Measurements from ENCODE around the gene FBXO40. TPM values are rescaled to one million over a fixed set of nuclear protein-coding genes. Genes with fewer than 3 reads are reported as not detected.
A peak's percentile ranks its signal among the peaks of the same experiment; 100 is the strongest.

The FBXO40 gene
- total and polyA plus RNA-seq, 10 of the 15 experiments (the other 5 are each of a cell fraction or from before 2014, with no cell fraction given): 0.03 to 0.05 (median 0.04) TPM; not detected in 7

GRCh38 chr3:121654493-121655385 is 61.6 kb downstream of the FBXO40 start (continued):
- TF ChIP-seq EP300 (IDR thresholded peaks at IDR 0.05; ENCODE audit: borderline replicate concordance in 1 of 2, control insufficient read depth in 1 of 2, low read depth in 2 of 2, low read length in 2 of 2) (0 out of 4 replicates have a peak, but pooled peaks have one; percentile 16 to 21), TCF7 (IDR thresholded peaks at IDR 0.05; ENCODE audit: borderline replicate concordance) (no peak), FOXK2 (IDR thresholded peaks at IDR 0.05) (no peak), JUNB (IDR thresholded peaks at IDR 0.05) (peak; percentile 80), CREM (IDR thresholded peaks at IDR 0.05; ENCODE audit: low read depth) (peak; percentile 19; the same call in 1 of the 2 replicates), ETV6 (conservative IDR thresholded peaks at IDR 0.05 in 1 of 2, IDR thresholded peaks at IDR 0.05 in 1 of 2; ENCODE audit: borderline replicate concordance in 1 of 2, low read depth in 1 of 2) (peak in 1 of 2 experiments; percentile 84; a peak in 2 of 4 replicates), HDGF (IDR thresholded peaks at IDR 0.05) (no peak), SMARCA5 (IDR thresholded peaks at IDR 0.05) (peak; percentile 48; the same call in 1 of the 2 replicates), SPI1 (IDR thresholded peaks at IDR 0.05; ENCODE audit: borderline replicate concordance, insufficient read depth, low read depth, low read length) (peak; percentile 81), NBN (IDR thresholded peaks at IDR 0.05) (peak; percentile 72), SP1 (IDR thresholded peaks at IDR 0.05; ENCODE audit: low read depth, low read length) (no peak), CBX5 (IDR thresholded peaks at IDR 0.05; ENCODE audit: low read depth) (0 out of 2 replicates have a peak, but pooled peaks have one; percentile 28), IRF4 (IDR thresholded peaks at IDR 0.05; ENCODE audit: low read depth, low read length) (peak; percentile 77; the same call in 1 of the 2 replicates), GABPA (IDR thresholded peaks at IDR 0.05; ENCODE audit: low read depth) (peak; percentile 75), KLF5 (IDR thresholded peaks at IDR 0.05; ENCODE audit: partially characterized antibody) (no peak), IKZF1 (conservative IDR thresholded peaks at IDR 0.05) (peak; percentile 49; the same call in 1 of the 2 replicates)
- TF ChIP-seq, protein P1, sequence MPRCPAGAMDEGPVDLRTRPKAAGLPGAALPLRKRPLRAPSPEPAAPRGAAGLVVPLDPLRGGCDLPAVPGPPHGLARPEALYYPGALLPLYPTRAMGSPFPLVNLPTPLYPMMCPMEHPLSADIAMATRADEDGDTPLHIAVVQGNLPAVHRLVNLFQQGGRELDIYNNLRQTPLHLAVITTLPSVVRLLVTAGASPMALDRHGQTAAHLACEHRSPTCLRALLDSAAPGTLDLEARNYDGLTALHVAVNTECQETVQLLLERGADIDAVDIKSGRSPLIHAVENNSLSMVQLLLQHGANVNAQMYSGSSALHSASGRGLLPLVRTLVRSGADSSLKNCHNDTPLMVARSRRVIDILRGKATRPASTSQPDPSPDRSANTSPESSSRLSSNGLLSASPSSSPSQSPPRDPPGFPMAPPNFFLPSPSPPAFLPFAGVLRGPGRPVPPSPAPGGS (IDR thresholded peaks at IDR 0.05; ENCODE audit: borderline replicate concordance, insufficient read depth, low read depth, low read length, poor library complexity, severe bottlenecking): no peak
- TF ChIP-seq, protein P2, sequence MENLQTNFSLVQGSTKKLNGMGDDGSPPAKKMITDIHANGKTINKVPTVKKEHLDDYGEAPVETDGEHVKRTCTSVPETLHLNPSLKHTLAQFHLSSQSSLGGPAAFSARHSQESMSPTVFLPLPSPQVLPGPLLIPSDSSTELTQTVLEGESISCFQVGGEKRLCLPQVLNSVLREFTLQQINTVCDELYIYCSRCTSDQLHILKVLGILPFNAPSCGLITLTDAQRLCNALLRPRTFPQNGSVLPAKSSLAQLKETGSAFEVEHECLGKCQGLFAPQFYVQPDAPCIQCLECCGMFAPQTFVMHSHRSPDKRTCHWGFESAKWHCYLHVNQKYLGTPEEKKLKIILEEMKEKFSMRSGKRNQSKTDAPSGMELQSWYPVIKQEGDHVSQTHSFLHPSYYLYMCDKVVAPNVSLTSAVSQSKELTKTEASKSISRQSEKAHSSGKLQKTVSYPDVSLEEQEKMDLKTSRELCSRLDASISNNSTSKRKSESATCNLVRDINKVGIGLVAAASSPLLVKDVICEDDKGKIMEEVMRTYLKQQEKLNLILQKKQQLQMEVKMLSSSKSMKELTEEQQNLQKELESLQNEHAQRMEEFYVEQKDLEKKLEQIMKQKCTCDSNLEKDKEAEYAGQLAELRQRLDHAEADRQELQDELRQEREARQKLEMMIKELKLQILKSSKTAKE (IDR thresholded peaks at IDR 0.05; ENCODE audit: low read depth, poor library complexity, severe bottlenecking): peak; percentile 57
- TF ChIP-seq, protein P3, sequence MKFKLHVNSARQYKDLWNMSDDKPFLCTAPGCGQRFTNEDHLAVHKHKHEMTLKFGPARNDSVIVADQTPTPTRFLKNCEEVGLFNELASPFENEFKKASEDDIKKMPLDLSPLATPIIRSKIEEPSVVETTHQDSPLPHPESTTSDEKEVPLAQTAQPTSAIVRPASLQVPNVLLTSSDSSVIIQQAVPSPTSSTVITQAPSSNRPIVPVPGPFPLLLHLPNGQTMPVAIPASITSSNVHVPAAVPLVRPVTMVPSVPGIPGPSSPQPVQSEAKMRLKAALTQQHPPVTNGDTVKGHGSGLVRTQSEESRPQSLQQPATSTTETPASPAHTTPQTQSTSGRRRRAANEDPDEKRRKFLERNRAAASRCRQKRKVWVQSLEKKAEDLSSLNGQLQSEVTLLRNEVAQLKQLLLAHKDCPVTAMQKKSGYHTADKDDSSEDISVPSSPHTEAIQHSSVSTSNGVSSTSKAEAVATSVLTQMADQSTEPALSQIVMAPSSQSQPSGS (IDR thresholded peaks at IDR 0.05; ENCODE audit: low read length): peak; percentile 40; the same call in 1 of the 2 replicates
- TF ChIP-seq, protein P4, sequence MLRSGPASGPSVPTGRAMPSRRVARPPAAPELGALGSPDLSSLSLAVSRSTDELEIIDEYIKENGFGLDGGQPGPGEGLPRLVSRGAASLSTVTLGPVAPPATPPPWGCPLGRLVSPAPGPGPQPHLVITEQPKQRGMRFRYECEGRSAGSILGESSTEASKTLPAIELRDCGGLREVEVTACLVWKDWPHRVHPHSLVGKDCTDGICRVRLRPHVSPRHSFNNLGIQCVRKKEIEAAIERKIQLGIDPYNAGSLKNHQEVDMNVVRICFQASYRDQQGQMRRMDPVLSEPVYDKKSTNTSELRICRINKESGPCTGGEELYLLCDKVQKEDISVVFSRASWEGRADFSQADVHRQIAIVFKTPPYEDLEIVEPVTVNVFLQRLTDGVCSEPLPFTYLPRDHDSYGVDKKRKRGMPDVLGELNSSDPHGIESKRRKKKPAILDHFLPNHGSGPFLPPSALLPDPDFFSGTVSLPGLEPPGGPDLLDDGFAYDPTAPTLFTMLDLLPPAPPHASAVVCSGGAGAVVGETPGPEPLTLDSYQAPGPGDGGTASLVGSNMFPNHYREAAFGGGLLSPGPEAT (IDR thresholded peaks at IDR 0.05; ENCODE audit: low read depth): 0 out of 2 replicates have a peak, but pooled peaks have one; percentile 20
- TF ChIP-seq, protein P5, sequence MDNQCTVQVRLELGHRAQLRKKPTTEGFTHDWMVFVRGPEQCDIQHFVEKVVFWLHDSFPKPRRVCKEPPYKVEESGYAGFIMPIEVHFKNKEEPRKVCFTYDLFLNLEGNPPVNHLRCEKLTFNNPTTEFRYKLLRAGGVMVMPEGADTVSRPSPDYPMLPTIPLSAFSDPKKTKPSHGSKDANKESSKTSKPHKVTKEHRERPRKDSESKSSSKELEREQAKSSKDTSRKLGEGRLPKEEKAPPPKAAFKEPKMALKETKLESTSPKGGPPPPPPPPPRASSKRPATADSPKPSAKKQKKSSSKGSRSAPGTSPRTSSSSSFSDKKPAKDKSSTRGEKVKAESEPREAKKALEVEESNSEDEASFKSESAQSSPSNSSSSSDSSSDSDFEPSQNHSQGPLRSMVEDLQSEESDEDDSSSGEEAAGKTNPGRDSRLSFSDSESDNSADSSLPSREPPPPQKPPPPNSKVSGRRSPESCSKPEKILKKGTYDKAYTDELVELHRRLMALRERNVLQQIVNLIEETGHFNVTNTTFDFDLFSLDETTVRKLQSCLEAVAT (IDR thresholded peaks at IDR 0.05): no peak
